Gastrocnemius medialis (tissue), 4 donors: ENCODE data around the gene B3GNT2. TPM values are rescaled to one million over a fixed set of nuclear protein-coding genes. Genes with fewer than 3 reads are reported as not detected.

Experiments used
- ATAC-seq, 2 donors: fragments of 150-250 bp; one replicate each; pipeline ENCODE4 v1.9.1; 2016
- DNase-seq, 2 donors: peaks; one replicate each; pipeline ENCODE4 v3.0.0-alpha.2; 2019
- H3K27ac ChIP-seq, 4 donors: fragments of 200-600 bp; sonication (generic); 1 replicate in 1 of 4; 2 replicates in 3 of 4; pipeline ENCODE4 v1.5.1; 2016 to 2018; ENCODE audit warnings: mild to moderate bottlenecking in 2 of 4, moderate library complexity in 1 of 4
- H3K27me3 ChIP-seq, 3 donors: fragments of 200-600 bp; sonication (generic) in 2 of 3; 1 replicate in 1 of 3; 2 replicates in 2 of 3; pipeline versions ENCODE4 v1.5.1 to v1.6.0; 2016 to 2019; ENCODE audit warnings: mild to moderate bottlenecking in 1 of 3, moderate library complexity in 1 of 3
- H3K36me3 ChIP-seq, 2 donors: fragments of 200-600 bp; sonication (generic) in 1 of 2; one replicate each; pipeline ENCODE4 v1.5.1; 2017 to 2018
- H3K4me1 ChIP-seq, 2 donors: fragments of 200-600 bp; sonication (generic) in 1 of 2; one replicate each; pipeline ENCODE4 v1.5.1; 2016 to 2017; ENCODE audit warnings: mild to moderate bottlenecking in 2 of 2
- H3K4me3 ChIP-seq, 4 donors: fragments of 200-600 bp; sonication (generic) in 3 of 4; 1 replicate in 1 of 4; 2 replicates in 3 of 4; pipeline ENCODE4 v1.5.1; 2016 to 2019; ENCODE audit warnings: mild to moderate bottlenecking in 2 of 4
- H3K9me3 ChIP-seq, 3 donors: fragments of 200-600 bp; sonication (generic) in 2 of 3; 1 replicate in 1 of 3; 2 replicates in 2 of 3; pipeline ENCODE4 v1.5.1; 2016 to 2019
- POLR2A ChIP-seq, 2 donors: fragments of 450-650 bp; IDR thresholded peaks; one replicate each; pipeline ENCODE4 v1.6.1; 2017; ENCODE audit warnings: antibody characterized with exemption in 2 of 2, mild to moderate bottlenecking in 2 of 2, moderate library complexity in 2 of 2
- in situ Hi-C, 4 donors: fragments of 200-750 bp; cut with MboI; loops; one replicate each; pipeline versions ENCODE4 v1.15.0 to v1.8.0; 2017; ENCODE audit warnings: low sequenced_read_pairs in 4 of 4
- intact Hi-C: fragments of 100-400 bp; cut with DNase I; formaldehyde crosslinking; loops from one replicate; pipeline ENCODE4 v1.15.1; 2023; ENCODE audit warnings: low total_unique reads
- total RNA-seq, 4 donors: library from RNA; depleted of rRNA; stranded (reverse); fragments of >200 nt; gene quantifications; one replicate each; pipeline versions ENCODE4 v1.1.0 to v1.2.3, GENCODE V29; 2016
- TF ChIP-seq, protein P1 (sequence below), 5 experiments: fragments of 450-650 bp in 3 of 5; fragments of 200-600 bp in 2 of 5; sonication (generic) in 2 of 5; IDR thresholded peaks in 4 of 5; conservative IDR thresholded peaks in 1 of 5; 1 replicate in 4 of 5; 2 replicates in 1 of 5; pipeline ENCODE4 v1.5.1; 2016 to 2019; ENCODE audit warnings: antibody characterized with exemption in 5 of 5, mild to moderate bottlenecking in 3 of 5, moderate library complexity in 3 of 5

Gene B3GNT2
- total RNA-seq, 4 donors from 2014 or later = 3.6 to 4.8 (median 4.0) TPM

DNA sequence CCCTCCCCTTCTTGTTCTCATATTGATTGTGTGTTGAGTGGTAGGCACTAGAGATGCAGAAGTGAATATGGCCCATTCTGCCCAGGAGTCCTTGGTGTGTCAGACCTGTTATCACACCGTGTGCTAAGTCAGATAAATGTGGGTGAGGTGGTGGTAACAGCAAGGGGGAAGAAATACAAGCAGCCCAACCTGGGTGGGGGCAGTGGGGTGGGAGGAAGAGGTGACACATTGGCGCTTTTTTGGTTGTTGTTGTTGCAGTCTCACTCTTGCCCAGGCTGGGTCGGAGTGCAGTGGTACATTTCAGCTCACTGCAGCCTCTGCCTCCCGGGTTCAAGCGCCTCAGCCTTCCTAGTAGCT lies 12.8 kb downstream of the B3GNT2 start:
- no peak for ATAC-seq
- in situ Hi-C loops = no loop called here
- H3K27ac ChIP-seq = no peak overlapping the region
- no peaks in the 10 kb centered on the region for H3K9me3 ChIP-seq
- H3K4me1 ChIP-seq = peaks cover 0 to 5% of the 10 kb centered on the region in 2 donors
- intact Hi-C loops = no loop called here
- H3K4me3 ChIP-seq = no peak overlapping the region
- H3K36me3 ChIP-seq = no peaks in the 10 kb centered on the region
- no peak for DNase-seq
- no peak for TF ChIP-seq POLR2A (IDR thresholded peaks at IDR 0.05)
- TF ChIP-seq, protein P1, sequence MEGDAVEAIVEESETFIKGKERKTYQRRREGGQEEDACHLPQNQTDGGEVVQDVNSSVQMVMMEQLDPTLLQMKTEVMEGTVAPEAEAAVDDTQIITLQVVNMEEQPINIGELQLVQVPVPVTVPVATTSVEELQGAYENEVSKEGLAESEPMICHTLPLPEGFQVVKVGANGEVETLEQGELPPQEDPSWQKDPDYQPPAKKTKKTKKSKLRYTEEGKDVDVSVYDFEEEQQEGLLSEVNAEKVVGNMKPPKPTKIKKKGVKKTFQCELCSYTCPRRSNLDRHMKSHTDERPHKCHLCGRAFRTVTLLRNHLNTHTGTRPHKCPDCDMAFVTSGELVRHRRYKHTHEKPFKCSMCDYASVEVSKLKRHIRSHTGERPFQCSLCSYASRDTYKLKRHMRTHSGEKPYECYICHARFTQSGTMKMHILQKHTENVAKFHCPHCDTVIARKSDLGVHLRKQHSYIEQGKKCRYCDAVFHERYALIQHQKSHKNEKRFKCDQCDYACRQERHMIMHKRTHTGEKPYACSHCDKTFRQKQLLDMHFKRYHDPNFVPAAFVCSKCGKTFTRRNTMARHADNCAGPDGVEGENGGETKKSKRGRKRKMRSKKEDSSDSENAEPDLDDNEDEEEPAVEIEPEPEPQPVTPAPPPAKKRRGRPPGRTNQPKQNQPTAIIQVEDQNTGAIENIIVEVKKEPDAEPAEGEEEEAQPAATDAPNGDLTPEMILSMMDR (IDR thresholded peaks at IDR 0.05 in 4 of 5, conservative IDR thresholded peaks at IDR 0.05 in 1 of 5) = no peak
- H3K27me3 ChIP-seq = no peaks in the 10 kb centered on the region

- Histone ChIP-seq H3K27ac (no peak overlapping the region), H3K36me3 (no peaks in the 10 kb centered on the region), H3K4me1 (peaks cover 0 to 7% of the 10 kb centered on the region in 2 donors), H3K9me3 (no peaks in the 10 kb centered on the region), H3K27me3 (no peaks in the 10 kb centered on the region), H3K4me3 (no peak overlapping the region)
- no peak for ATAC-seq
- no peak for TF ChIP-seq POLR2A (IDR thresholded peaks at IDR 0.05)
- TF ChIP-seq, protein P1 (IDR thresholded peaks at IDR 0.05 in 4 of 5, conservative IDR thresholded peaks at IDR 0.05 in 1 of 5) = no peak
- no peak for DNase-seq
- in situ Hi-C loops = no loop called here
- intact Hi-C loops = no loop called here
These were observed 13.6 kb downstream of the B3GNT2 start for GRCh38 chr2:62209427-62209991.

- ATAC-seq = no peak
- Histone ChIP-seq H3K36me3 (no peaks in the 10 kb centered on the region), H3K27ac (peak overlapping the region; percentile 44 to 68 (median 52)), H3K9me3 (no peaks in the 10 kb centered on the region), H3K4me1 (peaks cover 0 to 13% of the 10 kb centered on the region in 2 donors), H3K4me3 (no peak overlapping the region), H3K27me3 (no peaks in the 10 kb centered on the region)
- no peak for DNase-seq
- in situ Hi-C loops (no loop called here), intact Hi-C loops (no loop called here)
- TF ChIP-seq, protein P1 (IDR thresholded peaks at IDR 0.05 in 4 of 5, conservative IDR thresholded peaks at IDR 0.05 in 1 of 5) = no peak
- no peak for TF ChIP-seq POLR2A (IDR thresholded peaks at IDR 0.05)
These were observed 19.6 kb downstream of the B3GNT2 start for GRCh38 chr2:62215306-62216064.

GRCh38 chr2:62216113-62216512 lies 20.2 kb downstream of the B3GNT2 start:
- no peaks in the 10 kb centered on the region for H3K9me3 ChIP-seq
- H3K27ac ChIP-seq = peak overlapping the region; percentile 44 to 68 (median 52)
- H3K4me1 ChIP-seq = peaks cover 0 to 13% of the 10 kb centered on the region in 2 donors
- intact Hi-C loops (no loop called here), in situ Hi-C loops (no loop called here)
- no peak for TF ChIP-seq POLR2A (IDR thresholded peaks at IDR 0.05)
- TF ChIP-seq, protein P1 (IDR thresholded peaks at IDR 0.05 in 4 of 5, conservative IDR thresholded peaks at IDR 0.05 in 1 of 5) = no peak
- DNase-seq (no peak), ATAC-seq (no peak)
- no peaks in the 10 kb centered on the region for H3K36me3 ChIP-seq
- H3K4me3 ChIP-seq = no peak overlapping the region
- no peaks in the 10 kb centered on the region for H3K27me3 ChIP-seq
